ENCODE measurements around the gene ALPK3. TPM values are rescaled to one million over a fixed set of nuclear protein-coding genes. Genes with fewer than 3 reads are reported as not detected.

ALPK3 gene
- total and polyA plus RNA-seq, 9 of the 15 experiments (the other 6 are each of a cell fraction or from before 2014, with no cell fraction given): 0.04 to 1.0 (median 0.07) TPM; not detected in 2

- peak; percentile 78 for TF ChIP-seq SMC3 (conservative IDR thresholded peaks at IDR 0.05; ENCODE audit: insufficient read depth, low read depth, low read length)
- TF ChIP-seq ELK1 (CRISPR knock-in tag; IDR thresholded peaks at IDR 0.05): no peak
- no peak for TF ChIP-seq ARID3B (CRISPR knock-in tag; IDR thresholded peaks at IDR 0.05; ENCODE audit: borderline replicate concordance)
- TF ChIP-seq NELFE (IDR thresholded peaks at IDR 0.05; ENCODE audit: insufficient read depth, insufficient read length): no peak
- TF ChIP-seq FOXJ3 (CRISPR knock-in tag; IDR thresholded peaks at IDR 0.05): no peak
- TF ChIP-seq ZNF561 (CRISPR knock-in tag; conservative IDR thresholded peaks at IDR 0.05): no peak
- TF ChIP-seq PHF8 (IDR thresholded peaks at IDR 0.05; ENCODE audit: borderline replicate concordance, low read length): no peak
- no peak for TF ChIP-seq ZNF639 (CRISPR knock-in tag; conservative IDR thresholded peaks at IDR 0.05 in 1 of 2, IDR thresholded peaks at IDR 0.05 in 1 of 2)
- TF ChIP-seq FOXM1 (IDR thresholded peaks at IDR 0.05; ENCODE audit: low read depth): no peak
- TF ChIP-seq FOXM1 (CRISPR knock-in tag; IDR thresholded peaks at IDR 0.05; ENCODE audit: low read depth): no peak
- TF ChIP-seq BRD9 (IDR thresholded peaks at IDR 0.05; ENCODE audit: low read depth, partially characterized antibody): peak; percentile 18
- TF ChIP-seq KAT7 (CRISPR knock-in tag; IDR thresholded peaks at IDR 0.05; ENCODE audit: borderline replicate concordance): no peak
- TF ChIP-seq NR0B1 (IDR thresholded peaks at IDR 0.05; ENCODE audit: partially characterized antibody): no peak
- TF ChIP-seq ZNF695 (CRISPR knock-in tag; IDR thresholded peaks at IDR 0.05): no peak
- no peak for TF ChIP-seq IRF2 (CRISPR knock-in tag; IDR thresholded peaks at IDR 0.05)
Observed at GRCh38 chr15:84826369-84826823, 9.2 kb downstream of the ALPK3 start (continued).

Measured in K562 (cell line).